Effector memory CD4-positive, alpha-beta T cell (primary cell): Measurements from ENCODE around the gene UBA52.

Experiments used
- DNase-seq, 3 donors: peaks; one replicate each; pipeline ENCODE4 v3.0.0-alpha.2; 2020
- H3K27ac ChIP-seq: 2 replicates; pipeline ENCODE4 v1.7.0; 2013; ENCODE audit warnings: mild to moderate bottlenecking, low read length, moderate library complexity; ENCODE audit not compliant: insufficient read depth, poor library complexity, severe bottlenecking
- H3K27me3 ChIP-seq: replicated peaks from 2 replicates; pipeline ENCODE4 v1.7.0; 2013; ENCODE audit warnings: mild to moderate bottlenecking, low read length; ENCODE audit not compliant: insufficient read depth, control insufficient read depth, poor library complexity, severe bottlenecking
- H3K36me3 ChIP-seq: 2 replicates; pipeline ENCODE4 v1.7.0; 2013; ENCODE audit warnings: mild to moderate bottlenecking, low read length, moderate library complexity; ENCODE audit not compliant: control insufficient read depth, insufficient read depth
- H3K4me1 ChIP-seq: 2 replicates; pipeline ENCODE4 v1.7.0; 2013; ENCODE audit warnings: low read length, mild to moderate bottlenecking; ENCODE audit not compliant: control insufficient read depth, insufficient read depth, poor library complexity, severe bottlenecking
- H3K4me3 ChIP-seq: 2 replicates; pipeline ENCODE4 v1.7.0; 2013; ENCODE audit warnings: low read length, low read depth, mild to moderate bottlenecking; ENCODE audit not compliant: insufficient read depth, poor library complexity, severe bottlenecking
- H3K9me3 ChIP-seq: 2 replicates; pipeline ENCODE4 v1.7.0; 2013; ENCODE audit warnings: mild to moderate bottlenecking, low read length, moderate library complexity; ENCODE audit not compliant: control insufficient read depth

The UBA52 gene

GRCh38 chr19:18551631-18552030 is 20.0 kb upstream of the UBA52 start:
- no peak for DNase-seq
- H3K4me3 ChIP-seq, result no peak overlapping the region
- H3K36me3 ChIP-seq, result no peaks in the 10 kb centered on the region
- no peak overlapping the region for H3K27ac ChIP-seq
- H3K4me1 ChIP-seq, result no peaks in the 10 kb centered on the region
- no peaks in the 10 kb centered on the region for H3K27me3 ChIP-seq
- H3K9me3 ChIP-seq, result no peaks in the 10 kb centered on the region

- Histone ChIP-seq H3K4me3 (peak within 1 kb of the TSS; percentile 92), H3K4me1 (peaks cover 13% of the 10 kb centered on the region), H3K27me3 (no peaks in the 10 kb centered on the region), H3K9me3 (no peaks in the 10 kb centered on the region), H3K27ac (peak within 1 kb of the TSS; percentile 96), H3K36me3 (peaks cover 6% of the 10 kb centered on the region)
- DNase-seq, result peak; percentile 95 to 99 (median 96)
These were observed 14.1 kb upstream of the UBA52 start, which contains the start of gene KXD1 for GRCh38 chr19:18557411-18558201. KXD1 (plus strand) TSS chr19:18557870; CDS start chr19:18562057, 4,187 bp downstream.

- Histone ChIP-seq H3K4me3 (peak overlapping the region; percentile 92), H3K36me3 (peaks cover 12% of the 10 kb centered on the region), H3K4me1 (peaks cover 13% of the 10 kb centered on the region), H3K27ac (peak overlapping the region; percentile 96), H3K9me3 (no peaks in the 10 kb centered on the region), H3K27me3 (no peaks in the 10 kb centered on the region)
- DNase-seq, result no peak
These were observed 13.5 kb upstream of the UBA52 start for GRCh38 chr19:18558202-18558555.

- Histone ChIP-seq H3K4me1 (peaks cover 13% of the 10 kb centered on the region), H3K4me3 (peak overlapping the region; percentile 92), H3K36me3 (peaks cover 13% of the 10 kb centered on the region), H3K27me3 (no peaks in the 10 kb centered on the region), H3K9me3 (no peaks in the 10 kb centered on the region), H3K27ac (peak overlapping the region; percentile 96)
- no peak for DNase-seq
These were observed 13.1 kb upstream of the UBA52 start for GRCh38 chr19:18558604-18559003.

- no peak for DNase-seq
- peaks cover 23% of the 10 kb centered on the region for H3K36me3 ChIP-seq
- H3K27me3 ChIP-seq, result no peaks in the 10 kb centered on the region
- no peaks in the 10 kb centered on the region for H3K9me3 ChIP-seq
- H3K27ac ChIP-seq, result peak overlapping the region; percentile 25
- H3K4me1 ChIP-seq, result peaks cover 13% of the 10 kb centered on the region
- no peak overlapping the region for H3K4me3 ChIP-seq
These were observed 12.0 kb upstream of the UBA52 start for GRCh38 chr19:18559685-18560084.

- Histone ChIP-seq H3K36me3 (peaks cover 45% of the 10 kb centered on the region), H3K4me3 (no peak overlapping the region), H3K4me1 (peaks cover 13% of the 10 kb centered on the region), H3K9me3 (no peaks in the 10 kb centered on the region), H3K27me3 (no peaks in the 10 kb centered on the region), H3K27ac (no peak overlapping the region)
- no peak for DNase-seq
These were observed 9.6 kb upstream of the UBA52 start for GRCh38 chr19:18562086-18562485.

GRCh38 chr19:18566953-18567352 is 4.7 kb upstream of the UBA52 start:
- DNase-seq, result no peak
- Histone ChIP-seq H3K4me1 (peaks cover 3% of the 10 kb centered on the region), H3K36me3 (peaks cover 63% of the 10 kb centered on the region), H3K27me3 (no peaks in the 10 kb centered on the region), H3K27ac (no peak overlapping the region), H3K9me3 (no peaks in the 10 kb centered on the region), H3K4me3 (no peak overlapping the region)

GRCh38 chr19:18568367-18568766 is 3.3 kb upstream of the UBA52 start:
- H3K27me3 ChIP-seq, result no peaks in the 10 kb centered on the region
- no peak for DNase-seq
- H3K9me3 ChIP-seq, result no peaks in the 10 kb centered on the region
- no peak overlapping the region for H3K4me3 ChIP-seq
- H3K4me1 ChIP-seq, result peaks cover 15% of the 10 kb centered on the region
- H3K36me3 ChIP-seq, result peaks cover 58% of the 10 kb centered on the region
- H3K27ac ChIP-seq, result no peak overlapping the region

GRCh38 chr19:18574691-18575291 is 3.1 kb downstream of the UBA52 start:
- Histone ChIP-seq H3K4me1 (peaks cover 17% of the 10 kb centered on the region), H3K9me3 (no peaks in the 10 kb centered on the region), H3K27ac (no peak overlapping the region), H3K4me3 (no peak overlapping the region), H3K36me3 (peaks cover 39% of the 10 kb centered on the region), H3K27me3 (no peaks in the 10 kb centered on the region)
- no peak for DNase-seq

- DNase-seq, result no peak
- no peaks in the 10 kb centered on the region for H3K27me3 ChIP-seq
- H3K36me3 ChIP-seq, result peaks cover 39% of the 10 kb centered on the region
- H3K4me1 ChIP-seq, result peaks cover 14% of the 10 kb centered on the region
- H3K9me3 ChIP-seq, result no peaks in the 10 kb centered on the region
- H3K4me3 ChIP-seq, result no peak overlapping the region
- no peak overlapping the region for H3K27ac ChIP-seq
These were observed 4.7 kb downstream of the UBA52 start for GRCh38 chr19:18576383-18576782.
